GM12865 (cell line): Measurements from ENCODE around the gene CSF1R.
A peak's percentile ranks its signal among the peaks of the same experiment; 100 is the strongest.

Source experiments
- DNase-seq: peaks from one replicate; pipeline ENCODE4 v3.0.0; 2010; ENCODE audit warnings: low read depth
- H3K4me3 ChIP-seq: 2 replicates; pipeline ENCODE4 v1.5.1; 2011; ENCODE audit warnings: mild to moderate bottlenecking, low read depth, low read length, control low read depth
- TF ChIP-seq, protein P1 (sequence below): IDR thresholded peaks from 2 replicates; pipeline ENCODE4 v1.5.1; 2011; ENCODE audit warnings: low read length, control low read depth, low read depth, inconsistent platforms; ENCODE audit not compliant: insufficient read depth; ENCODE audit errors: missing control alignments

The CSF1R gene

DNA sequence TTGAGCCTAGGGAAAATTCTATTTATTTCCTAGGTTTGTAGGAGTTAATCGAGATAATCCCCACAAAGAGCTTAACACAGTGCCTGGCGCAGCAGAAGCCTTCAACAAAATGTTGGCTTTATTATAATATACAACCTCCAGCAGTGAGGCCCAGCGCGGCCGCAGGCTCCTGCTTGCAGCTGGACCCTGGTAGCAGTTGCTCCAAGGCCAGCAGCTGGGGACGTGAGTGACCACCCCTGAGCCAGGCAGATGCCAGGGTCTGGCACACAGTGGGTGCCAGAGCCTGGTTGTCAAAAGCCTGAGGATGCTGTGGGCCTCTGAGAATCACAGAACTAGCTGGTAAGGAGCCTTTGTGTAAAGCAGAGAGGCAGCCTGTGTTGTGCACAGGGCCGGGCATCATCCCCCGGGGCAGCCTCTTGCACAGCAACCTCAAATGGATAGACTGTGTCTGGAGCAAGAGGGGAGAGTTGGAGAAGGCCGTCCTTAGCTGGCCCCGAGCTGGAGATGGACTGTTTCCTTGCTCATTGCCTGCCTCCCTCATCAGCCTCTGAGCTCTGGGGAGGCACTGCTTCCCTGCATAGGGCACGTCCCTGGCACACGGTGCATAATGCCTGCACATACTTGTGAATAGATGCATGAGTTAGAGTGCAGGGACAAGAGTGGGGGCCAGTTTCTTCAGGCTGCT lies 17.3 kb downstream of the CSF1R start:
- TF ChIP-seq, protein P1, sequence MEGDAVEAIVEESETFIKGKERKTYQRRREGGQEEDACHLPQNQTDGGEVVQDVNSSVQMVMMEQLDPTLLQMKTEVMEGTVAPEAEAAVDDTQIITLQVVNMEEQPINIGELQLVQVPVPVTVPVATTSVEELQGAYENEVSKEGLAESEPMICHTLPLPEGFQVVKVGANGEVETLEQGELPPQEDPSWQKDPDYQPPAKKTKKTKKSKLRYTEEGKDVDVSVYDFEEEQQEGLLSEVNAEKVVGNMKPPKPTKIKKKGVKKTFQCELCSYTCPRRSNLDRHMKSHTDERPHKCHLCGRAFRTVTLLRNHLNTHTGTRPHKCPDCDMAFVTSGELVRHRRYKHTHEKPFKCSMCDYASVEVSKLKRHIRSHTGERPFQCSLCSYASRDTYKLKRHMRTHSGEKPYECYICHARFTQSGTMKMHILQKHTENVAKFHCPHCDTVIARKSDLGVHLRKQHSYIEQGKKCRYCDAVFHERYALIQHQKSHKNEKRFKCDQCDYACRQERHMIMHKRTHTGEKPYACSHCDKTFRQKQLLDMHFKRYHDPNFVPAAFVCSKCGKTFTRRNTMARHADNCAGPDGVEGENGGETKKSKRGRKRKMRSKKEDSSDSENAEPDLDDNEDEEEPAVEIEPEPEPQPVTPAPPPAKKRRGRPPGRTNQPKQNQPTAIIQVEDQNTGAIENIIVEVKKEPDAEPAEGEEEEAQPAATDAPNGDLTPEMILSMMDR: no peak
- H3K4me3 ChIP-seq: no peak overlapping the region
- no peak for DNase-seq

DNA sequence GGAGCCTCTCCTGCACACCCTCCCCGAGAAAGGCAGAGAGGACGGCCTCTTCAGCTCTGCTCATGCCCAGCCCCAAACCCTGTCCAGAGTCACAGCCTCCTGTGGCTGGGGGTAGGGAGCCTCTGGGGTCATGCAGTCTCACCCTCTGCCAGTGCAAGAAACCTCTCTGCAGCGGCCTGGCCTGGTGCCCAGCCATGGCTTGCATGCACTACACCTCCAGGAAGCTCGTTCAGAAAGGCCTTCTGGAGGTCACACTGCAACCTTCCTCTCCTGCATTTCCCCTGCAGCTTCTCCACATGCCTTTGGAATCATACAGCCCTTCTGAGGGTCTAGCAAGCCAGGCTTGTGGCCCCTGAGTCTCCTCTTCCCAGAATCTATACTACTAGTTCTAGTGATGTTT lies 17.9 kb downstream of the CSF1R start:
- TF ChIP-seq, protein P1: no peak
- H3K4me3 ChIP-seq: no peak overlapping the region
- DNase-seq: no peak

GRCh38 chr5:150068071-150068470 lies 18.3 kb downstream of the CSF1R start:
- no peak for DNase-seq
- H3K4me3 ChIP-seq: no peak overlapping the region
- TF ChIP-seq, protein P1: no peak

- no peak for DNase-seq
- H3K4me3 ChIP-seq: no peak overlapping the region
- TF ChIP-seq, protein P1: no peak
Observed at GRCh38 chr5:150067405-150067960, 18.9 kb downstream of the CSF1R start.

DNA sequence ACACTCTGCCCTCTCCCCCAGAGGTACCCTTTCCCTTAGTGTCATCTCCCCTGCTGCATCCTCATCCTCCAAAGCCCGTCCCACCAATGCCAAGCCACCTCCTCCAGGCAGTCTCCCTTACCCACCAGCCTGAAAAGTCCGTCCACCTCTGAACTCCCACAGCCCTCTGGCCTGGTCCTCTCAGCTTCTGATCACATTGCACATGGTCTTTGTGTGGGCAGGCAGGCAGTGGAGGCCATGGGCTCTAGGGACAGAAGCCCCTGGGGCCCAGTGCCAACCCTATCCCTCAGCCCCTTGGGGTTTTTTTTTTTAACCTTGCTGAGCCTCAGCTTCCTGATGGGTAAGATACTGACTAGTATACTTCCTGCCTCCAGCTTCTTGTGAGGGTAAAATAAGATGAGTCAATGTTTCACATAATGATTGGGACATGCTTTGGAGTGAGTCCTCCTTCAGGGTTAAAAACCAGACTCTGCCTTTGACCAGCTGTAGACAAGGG lies 19.4 kb downstream of the CSF1R start:
- peak; percentile 28 for DNase-seq
- no peak overlapping the region for H3K4me3 ChIP-seq
- TF ChIP-seq, protein P1: no peak

DNA sequence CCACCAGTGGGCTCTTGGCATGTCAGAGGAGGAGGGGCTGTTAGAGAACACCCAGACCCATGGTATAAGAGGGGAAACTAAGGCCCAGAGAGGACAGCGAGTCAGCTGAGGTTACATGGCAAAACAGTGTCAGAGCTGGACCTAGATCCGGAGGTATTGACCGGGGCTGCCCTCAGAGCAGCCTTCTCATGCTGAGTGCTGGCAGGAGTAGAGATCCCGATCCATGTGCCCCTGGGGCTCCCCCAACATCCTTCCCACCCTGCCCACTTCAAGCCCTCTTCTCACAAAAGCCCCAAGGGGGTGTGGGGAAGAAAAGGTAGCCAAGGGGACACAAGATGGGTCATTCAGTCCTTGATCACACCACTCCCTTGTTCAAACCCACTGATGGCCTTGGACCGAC lies 19.9 kb downstream of the CSF1R start:
- no peak overlapping the region for H3K4me3 ChIP-seq
- no peak for DNase-seq
- TF ChIP-seq, protein P1: no peak

DNA sequence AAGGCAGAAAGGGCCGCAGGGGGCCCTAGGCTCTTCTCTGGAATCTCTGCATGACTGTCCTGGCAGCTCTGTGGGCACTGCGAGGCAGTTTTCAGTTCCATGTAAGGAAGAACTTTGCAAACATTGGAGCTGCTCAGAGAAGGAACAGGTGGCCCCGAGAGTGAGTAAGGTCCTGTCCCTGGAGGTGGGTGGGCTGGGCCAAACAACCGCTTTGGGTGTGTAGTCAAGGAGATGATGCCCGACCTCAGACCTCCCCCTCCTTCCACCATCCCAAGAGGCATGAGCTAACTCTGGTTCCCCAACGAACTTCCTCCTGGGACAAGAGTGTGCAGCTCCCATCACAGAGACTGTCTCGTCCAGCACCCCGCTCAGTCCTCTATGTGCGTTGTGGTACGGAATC lies 20.5 kb downstream of the CSF1R start:
- no peak for DNase-seq
- TF ChIP-seq, protein P1: no peak
- H3K4me3 ChIP-seq: no peak overlapping the region
